CD8-positive, alpha-beta memory T cell (primary cell): ENCODE data around the gene SV2B. TPM values are rescaled to one million over a fixed set of nuclear protein-coding genes. Genes with fewer than 3 reads are reported as not detected.

Source experiments
- CTCF ChIA-PET: fragments of 350-600 bp; sonication (Branson Sonifier 250); formaldehyde crosslinking; loops from one replicate; lab custom pipeline; 2021; ENCODE audit warnings: antibody characterized with exemption; lab: Charles Lee
- POLR2A ChIA-PET: fragments of 350-600 bp; sonication (Branson Sonifier 250); formaldehyde crosslinking; loops from one replicate; lab custom pipeline; 2021; ENCODE audit warnings: antibody characterized with exemption; lab: Charles Lee
- DNase-seq, 5 donors: peaks; one replicate each; pipeline versions ENCODE4 v3.0.0 to v3.0.0-alpha.2; 2020 to 2022; ENCODE audit warnings: mixed read lengths in 1 of 5
- H3K27ac ChIP-seq: one replicate; pipeline ENCODE4 v1.7.0; 2013; ENCODE audit warnings: low read depth, mild to moderate bottlenecking, low read length, moderate library complexity
- H3K27me3 ChIP-seq: 2 replicates; pipeline ENCODE4 v1.7.0; 2013; ENCODE audit warnings: low read length, mild to moderate bottlenecking; ENCODE audit not compliant: insufficient read depth, poor library complexity, severe bottlenecking
- H3K36me3 ChIP-seq: 2 replicates; pipeline ENCODE4 v1.7.0; 2013; ENCODE audit warnings: mild to moderate bottlenecking, low read length, moderate library complexity; ENCODE audit not compliant: insufficient read depth
- H3K4me1 ChIP-seq: 2 replicates; pipeline ENCODE4 v1.7.0; 2013; ENCODE audit warnings: mild to moderate bottlenecking, low read length, moderate library complexity; ENCODE audit not compliant: insufficient read depth
- H3K4me3 ChIP-seq: 2 replicates; pipeline ENCODE4 v1.7.0; 2013; ENCODE audit warnings: mild to moderate bottlenecking, low read length
- H3K9me3 ChIP-seq: 2 replicates; pipeline ENCODE4 v1.7.0; 2013; ENCODE audit warnings: mild to moderate bottlenecking, low read length
- H3K27ac Mint-ChIP-seq, 8 donors: one replicate each; pipeline ENCODE4 v1.8.0; 2020 to 2021; ENCODE audit warnings: mixed read lengths in 8 of 8, mild to moderate bottlenecking in 6 of 8, inconsistent platforms in 3 of 8, moderate library complexity in 3 of 8
- H3K27me3 Mint-ChIP-seq, 2 donors: one replicate each; pipeline ENCODE4 v1.8.0; 2020 to 2021; ENCODE audit warnings: mixed read lengths in 2 of 2, mild to moderate bottlenecking in 1 of 2, moderate library complexity in 1 of 2
- H3K36me3 Mint-ChIP-seq, 3 donors: one replicate each; pipeline ENCODE4 v1.8.0; 2020 to 2021; ENCODE audit warnings: mixed read lengths in 3 of 3, inconsistent platforms in 1 of 3, mild to moderate bottlenecking in 1 of 3
- H3K4me1 Mint-ChIP-seq, 3 donors: one replicate each; pipeline ENCODE4 v1.8.0; 2020 to 2021; ENCODE audit warnings: mixed read lengths in 3 of 3, inconsistent platforms in 1 of 3, mild to moderate bottlenecking in 1 of 3
- H3K4me3 Mint-ChIP-seq, 7 donors: one replicate each; pipeline ENCODE4 v1.8.0; 2020 to 2021; ENCODE audit warnings: mixed read lengths in 7 of 7, mild to moderate bottlenecking in 6 of 7, moderate library complexity in 4 of 7, inconsistent platforms in 2 of 7
- H3K9me3 Mint-ChIP-seq, 5 donors: one replicate each; pipeline ENCODE4 v1.8.0; 2020 to 2022; ENCODE audit warnings: mixed read lengths in 5 of 5, mild to moderate bottlenecking in 3 of 5, moderate library complexity in 2 of 5, inconsistent platforms in 1 of 5
- polyA plus RNA-seq: library from polyadenylated mRNA; unstranded; fragments of 300-500 nt; fragmentation: Illumina TruSeq; gene quantifications from one replicate; pipeline ENCODE4 v1.2.3, GENCODE V29; 2021
- total RNA-seq, 2 experiments: library from RNA; stranded (reverse); gene quantifications; one replicate each; pipeline ENCODE4 v1.2.3, GENCODE V29; 2021

Gene SV2B
- total and polyA plus RNA-seq, 3 experiments from 2014 or later = 0.02 TPM; not detected in 2

- Histone ChIP-seq H3K4me1 (no peaks in the 10 kb centered on the region), H3K27ac (no peak overlapping the region), H3K36me3 (no peaks in the 10 kb centered on the region), H3K9me3 (no peaks in the 10 kb centered on the region), H3K27me3 (no peaks in the 10 kb centered on the region), H3K4me3 (no peak overlapping the region)
- no peak for DNase-seq
- no peaks in the 10 kb centered on the region for H3K36me3 Mint-ChIP-seq
- ChIA-PET CTCF (no interaction called here), POLR2A (no interaction called here)
- no peak overlapping the region for H3K4me3 Mint-ChIP-seq
- no peak overlapping the region for H3K27ac Mint-ChIP-seq
- H3K27me3 Mint-ChIP-seq = peaks cover 21 to 51% of the 10 kb centered on the region in 2 donors
- no peaks in the 10 kb centered on the region for H3K4me1 Mint-ChIP-seq
- H3K9me3 Mint-ChIP-seq = peaks cover 0 to 7% (median 1%) of the 10 kb centered on the region in 5 donors
Observed at GRCh38 chr15:91158415-91159394, 58.6 kb downstream of the SV2B start.

DNA sequence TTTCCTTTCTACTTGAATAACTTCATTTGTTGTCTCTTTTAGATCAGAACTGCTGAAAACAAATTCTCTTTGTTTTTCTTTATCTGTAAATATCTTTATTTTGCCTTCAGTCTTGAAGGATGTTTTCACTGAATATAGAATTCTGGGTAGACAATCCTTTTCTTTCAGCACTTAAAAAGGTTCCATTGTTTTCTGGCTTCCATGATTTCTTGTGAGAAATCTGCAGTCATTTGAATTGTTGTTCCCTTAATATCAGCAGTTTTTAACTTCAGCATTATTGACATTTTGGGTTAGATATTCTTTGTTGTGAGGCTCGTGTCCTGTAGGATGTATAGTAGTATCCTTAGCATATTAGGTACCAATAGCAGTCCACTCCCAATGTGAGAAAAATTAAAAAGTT lies 65.8 kb downstream of the SV2B start:
- Histone ChIP-seq H3K4me1 (no peaks in the 10 kb centered on the region), H3K27ac (no peak overlapping the region), H3K4me3 (no peak overlapping the region), H3K27me3 (no peaks in the 10 kb centered on the region), H3K9me3 (no peaks in the 10 kb centered on the region), H3K36me3 (no peaks in the 10 kb centered on the region)
- H3K4me3 Mint-ChIP-seq = no peak overlapping the region
- H3K27me3 Mint-ChIP-seq = peaks cover 5 to 24% of the 10 kb centered on the region in 2 donors
- POLR2A ChIA-PET = no interaction called here
- peaks cover 26 to 48% (median 29%) of the 10 kb centered on the region in 5 donors for H3K9me3 Mint-ChIP-seq
- H3K27ac Mint-ChIP-seq = no peak overlapping the region
- peaks cover 0 to 13% (median 0%) of the 10 kb centered on the region in 3 donors for H3K36me3 Mint-ChIP-seq
- H3K4me1 Mint-ChIP-seq = no peaks in the 10 kb centered on the region
- no peak for DNase-seq
- CTCF ChIA-PET = no interaction called here

- Mint-ChIP-seq H3K9me3 (peaks cover 25 to 42% (median 29%) of the 10 kb centered on the region in 5 donors), H3K27me3 (peaks cover 9 to 41% of the 10 kb centered on the region in 2 donors), H3K36me3 (peaks cover 0 to 13% (median 0%) of the 10 kb centered on the region in 3 donors), H3K4me1 (no peaks in the 10 kb centered on the region), H3K27ac (no peak overlapping the region), H3K4me3 (no peak overlapping the region)
- Histone ChIP-seq H3K4me1 (no peaks in the 10 kb centered on the region), H3K4me3 (no peak overlapping the region), H3K36me3 (no peaks in the 10 kb centered on the region), H3K27ac (no peak overlapping the region), H3K9me3 (no peaks in the 10 kb centered on the region), H3K27me3 (no peaks in the 10 kb centered on the region)
- CTCF ChIA-PET = no interaction called here
- POLR2A ChIA-PET = no interaction called here
- DNase-seq = no peak
Observed at GRCh38 chr15:91168457-91168856, 68.4 kb downstream of the SV2B start.

- CTCF ChIA-PET = no interaction called here
Observed at GRCh38 chr15:91171334-91171733, 71.3 kb downstream of the SV2B start.

DNA sequence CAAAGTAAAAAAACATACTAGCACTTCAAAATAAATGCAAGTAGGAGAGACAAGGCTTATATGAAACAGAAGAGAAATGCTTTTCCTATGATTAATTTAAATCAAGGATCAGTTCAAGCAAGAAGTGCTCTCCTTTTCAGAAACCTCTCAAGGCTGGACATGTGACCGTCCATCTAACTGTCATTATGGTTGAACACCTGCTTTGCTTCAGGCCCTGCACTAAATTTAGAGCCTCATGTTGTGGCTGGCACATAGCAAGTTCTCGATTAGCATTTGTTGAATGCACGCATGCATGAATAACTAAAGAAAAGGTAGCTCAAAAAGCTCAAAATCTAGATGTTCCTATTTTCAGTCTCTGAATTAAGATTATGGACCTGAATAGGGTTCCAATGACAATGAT lies 82.0 kb downstream of the SV2B start:
- ChIA-PET CTCF (no interaction called here), POLR2A (no interaction called here)
- H3K36me3 ChIP-seq = no peaks in the 10 kb centered on the region
- H3K36me3 Mint-ChIP-seq = peaks cover 0 to 2% (median 0%) of the 10 kb centered on the region in 3 donors
- H3K27me3 ChIP-seq = peaks cover 4% of the 10 kb centered on the region
- no peaks in the 10 kb centered on the region for H3K4me1 Mint-ChIP-seq
- H3K4me3 Mint-ChIP-seq = no peak overlapping the region
- peaks cover 0 to 3% (median 0%) of the 10 kb centered on the region in 5 donors for H3K9me3 Mint-ChIP-seq
- DNase-seq = no peak
- no peaks in the 10 kb centered on the region for H3K4me1 ChIP-seq
- H3K27ac ChIP-seq = no peak overlapping the region
- peaks cover 24 to 52% of the 10 kb centered on the region in 2 donors for H3K27me3 Mint-ChIP-seq
- H3K27ac Mint-ChIP-seq = no peak overlapping the region
- H3K9me3 ChIP-seq = no peaks in the 10 kb centered on the region
- H3K4me3 ChIP-seq = no peak overlapping the region

More at GRCh38 chr15:91171334-91171733, 71.3 kb downstream of the SV2B start:
- POLR2A ChIA-PET = no interaction called here
- Histone ChIP-seq H3K9me3 (no peaks in the 10 kb centered on the region), H3K4me1 (no peaks in the 10 kb centered on the region), H3K4me3 (no peak overlapping the region), H3K36me3 (no peaks in the 10 kb centered on the region), H3K27me3 (no peaks in the 10 kb centered on the region), H3K27ac (no peak overlapping the region)
- Mint-ChIP-seq H3K9me3 (peaks cover 12 to 25% (median 18%) of the 10 kb centered on the region in 5 donors), H3K27ac (no peak overlapping the region), H3K4me3 (no peak overlapping the region), H3K36me3 (peaks cover 0 to 4% (median 0%) of the 10 kb centered on the region in 3 donors), H3K27me3 (peaks cover 9 to 33% of the 10 kb centered on the region in 2 donors), H3K4me1 (no peaks in the 10 kb centered on the region)
- no peak for DNase-seq

DNA sequence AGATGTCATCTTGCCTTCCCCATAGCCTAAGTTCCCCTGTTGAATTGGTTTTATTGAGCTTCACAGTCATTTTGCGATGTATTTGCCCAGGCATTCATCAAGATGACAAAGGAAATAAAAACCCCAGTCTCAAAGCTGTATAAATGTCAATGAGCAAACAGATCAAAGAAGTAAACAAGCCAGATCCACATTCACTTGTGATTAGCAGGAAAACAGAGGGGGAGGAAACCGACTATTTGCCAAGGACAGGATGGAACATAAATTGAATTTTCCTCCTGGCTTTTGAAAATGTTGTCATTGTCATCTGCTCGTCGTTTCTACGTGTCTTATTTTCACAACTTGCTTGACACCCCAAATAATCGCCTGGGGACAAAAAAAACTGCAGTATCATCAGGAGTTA lies 83.5 kb downstream of the SV2B start:
- Mint-ChIP-seq H3K4me3 (no peak overlapping the region), H3K9me3 (peaks cover 0 to 3% (median 0%) of the 10 kb centered on the region in 5 donors), H3K4me1 (no peaks in the 10 kb centered on the region), H3K27ac (no peak overlapping the region), H3K27me3 (peaks cover 24 to 55% of the 10 kb centered on the region in 2 donors), H3K36me3 (peaks cover 0 to 2% (median 0%) of the 10 kb centered on the region in 3 donors)
- no peaks in the 10 kb centered on the region for H3K36me3 ChIP-seq
- no peaks in the 10 kb centered on the region for H3K9me3 ChIP-seq
- H3K4me1 ChIP-seq = no peaks in the 10 kb centered on the region
- peaks cover 4% of the 10 kb centered on the region for H3K27me3 ChIP-seq
- CTCF ChIA-PET = no interaction called here
- H3K27ac ChIP-seq = no peak overlapping the region
- POLR2A ChIA-PET = no interaction called here
- H3K4me3 ChIP-seq = no peak overlapping the region
- DNase-seq = no peak

GRCh38 chr15:91184441-91184840 lies 84.4 kb downstream of the SV2B start:
- H3K27ac Mint-ChIP-seq = no peak overlapping the region
- POLR2A ChIA-PET = no interaction called here
- Histone ChIP-seq H3K9me3 (no peaks in the 10 kb centered on the region), H3K4me1 (no peaks in the 10 kb centered on the region), H3K27ac (no peak overlapping the region), H3K27me3 (peaks cover 4% of the 10 kb centered on the region), H3K4me3 (no peak overlapping the region), H3K36me3 (no peaks in the 10 kb centered on the region)
- no peaks in the 10 kb centered on the region for H3K4me1 Mint-ChIP-seq
- CTCF ChIA-PET = no interaction called here
- H3K9me3 Mint-ChIP-seq = peaks cover 0 to 3% (median 0%) of the 10 kb centered on the region in 5 donors
- no peak overlapping the region for H3K4me3 Mint-ChIP-seq
- DNase-seq = no peak
- H3K36me3 Mint-ChIP-seq = peaks cover 0 to 2% (median 0%) of the 10 kb centered on the region in 3 donors
- H3K27me3 Mint-ChIP-seq = peaks cover 26 to 58% of the 10 kb centered on the region in 2 donors

- Mint-ChIP-seq H3K9me3 (no peaks in the 10 kb centered on the region), H3K4me3 (no peak overlapping the region), H3K4me1 (no peaks in the 10 kb centered on the region), H3K27me3 (peaks cover 25 to 52% of the 10 kb centered on the region in 2 donors), H3K27ac (no peak overlapping the region), H3K36me3 (peaks cover 0 to 2% (median 0%) of the 10 kb centered on the region in 3 donors)
- Histone ChIP-seq H3K4me3 (no peak overlapping the region), H3K27ac (no peak overlapping the region), H3K4me1 (no peaks in the 10 kb centered on the region), H3K27me3 (peaks cover 2% of the 10 kb centered on the region), H3K9me3 (no peaks in the 10 kb centered on the region), H3K36me3 (no peaks in the 10 kb centered on the region)
- ChIA-PET POLR2A (no interaction called here), CTCF (no interaction called here)
- no peak for DNase-seq
Observed at GRCh38 chr15:91186904-91187656, 87.0 kb downstream of the SV2B start.
